Activated CD4-positive, alpha-beta T cell treated with anti-CD3 and anti-CD28 coated beads for 48 hours (primary cell): Measurements from ENCODE around the gene ABHD17B.
"Not testable (repeated sequence)": the region's sequence is repeated elsewhere in the genome, so short reads cannot be mapped to it uniquely, and the experiment has no call there.

Experiments used
- DNase-seq: peaks from one replicate; pipeline ENCODE4 v3.0.0-alpha.2; 2020

ABHD17B gene

DNA sequence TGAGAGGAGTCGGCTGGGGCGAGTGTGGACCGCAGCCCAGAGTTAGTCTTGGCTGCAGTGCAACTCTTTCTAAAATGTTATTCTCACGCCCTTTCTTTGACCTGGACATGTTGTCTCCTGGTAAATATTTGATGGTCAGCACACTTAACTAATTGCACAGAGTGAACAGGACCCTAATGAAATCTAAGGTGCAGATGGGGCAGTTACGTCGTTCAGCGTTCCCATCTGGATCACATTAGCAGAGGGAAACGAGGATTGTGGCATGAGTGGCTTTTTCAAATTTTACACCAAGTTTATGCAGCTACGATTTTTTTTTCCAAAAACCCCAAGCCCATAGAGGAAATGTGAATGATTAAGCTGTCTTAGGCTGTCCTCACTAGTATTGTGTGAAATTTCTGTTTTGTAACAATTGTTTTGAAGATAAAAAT, 929 bp upstream of the ABHD17B start:
- DNase-seq, result no peak

DNA sequence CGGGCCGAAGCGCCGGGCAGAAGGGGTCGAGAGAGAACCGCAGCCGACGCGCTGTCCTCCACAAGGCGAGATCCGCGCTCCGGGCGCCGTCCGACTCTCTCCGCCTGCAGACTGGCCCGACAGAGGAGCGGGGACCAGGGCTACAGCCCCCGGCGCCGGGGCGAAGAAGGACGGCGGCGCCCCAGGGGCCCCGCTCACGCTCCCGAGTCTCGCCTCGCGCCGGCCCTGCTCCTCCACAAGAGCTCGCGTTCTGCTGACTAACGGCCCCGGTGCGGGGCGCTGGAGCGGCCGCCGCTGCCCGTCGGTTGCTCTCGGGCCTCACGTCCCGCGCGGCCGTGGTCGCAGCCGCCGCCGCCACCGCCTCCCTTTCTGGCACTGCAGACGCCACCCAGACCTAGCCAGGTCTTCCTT, 338 bp downstream of the ABHD17B start:
- DNase-seq, result no peak

DNA sequence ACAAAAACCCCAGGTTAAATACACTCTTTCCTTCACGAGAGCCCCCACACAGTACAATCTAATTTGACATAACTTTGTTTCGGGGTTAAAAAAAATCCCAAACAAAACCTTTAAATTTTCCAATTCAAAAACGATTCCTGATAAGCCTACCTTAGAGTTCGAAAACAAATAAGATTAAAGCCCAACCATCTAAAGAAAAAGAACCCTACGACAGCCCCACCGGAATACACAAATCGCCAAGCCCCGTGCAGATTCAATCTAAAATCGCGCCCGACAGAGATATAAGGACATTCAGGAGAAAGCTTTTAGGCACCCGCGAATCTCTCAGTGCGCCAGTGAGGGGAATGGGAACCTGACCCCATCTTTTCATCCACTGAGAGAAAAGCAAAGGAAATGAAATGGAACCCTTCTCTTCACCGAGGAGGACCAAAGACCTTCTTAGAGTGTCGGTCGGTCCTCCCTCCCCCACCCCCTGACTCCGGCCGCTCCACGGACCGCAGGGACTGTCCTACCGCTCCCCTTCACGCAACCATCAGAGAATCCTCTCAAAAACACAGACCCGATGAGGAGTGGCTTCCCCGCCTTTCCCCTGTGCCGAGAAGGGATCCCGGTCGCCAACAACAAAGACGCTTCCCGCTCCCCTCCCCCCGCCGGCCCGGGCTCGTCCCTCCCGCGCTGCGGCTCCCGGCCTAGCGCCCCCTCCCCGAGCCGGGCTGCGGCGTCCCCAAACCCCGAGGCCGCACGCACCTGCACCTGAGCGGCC, 925 bp downstream of the ABHD17B start:
- DNase-seq, result peak; percentile 49

DNA sequence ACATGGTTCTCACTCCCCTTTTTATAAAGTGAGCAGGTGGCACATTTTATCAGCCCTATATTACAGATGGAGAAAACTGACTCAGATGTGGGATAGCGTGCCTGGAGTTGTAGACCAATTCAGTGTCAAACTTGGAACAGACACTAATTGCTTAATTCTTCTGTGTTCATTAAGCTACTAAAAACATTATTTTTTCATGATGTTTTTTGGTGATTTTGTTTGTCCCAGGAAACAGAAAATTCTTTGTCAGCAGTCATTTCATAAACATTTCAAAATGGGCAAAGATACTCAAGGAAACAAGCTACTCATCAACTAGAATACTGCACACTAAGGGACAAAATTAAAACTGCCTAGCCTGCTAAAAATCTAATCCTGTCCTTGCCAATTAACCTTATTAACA, 2.2 kb downstream of the ABHD17B start:
- no peak for DNase-seq

DNA sequence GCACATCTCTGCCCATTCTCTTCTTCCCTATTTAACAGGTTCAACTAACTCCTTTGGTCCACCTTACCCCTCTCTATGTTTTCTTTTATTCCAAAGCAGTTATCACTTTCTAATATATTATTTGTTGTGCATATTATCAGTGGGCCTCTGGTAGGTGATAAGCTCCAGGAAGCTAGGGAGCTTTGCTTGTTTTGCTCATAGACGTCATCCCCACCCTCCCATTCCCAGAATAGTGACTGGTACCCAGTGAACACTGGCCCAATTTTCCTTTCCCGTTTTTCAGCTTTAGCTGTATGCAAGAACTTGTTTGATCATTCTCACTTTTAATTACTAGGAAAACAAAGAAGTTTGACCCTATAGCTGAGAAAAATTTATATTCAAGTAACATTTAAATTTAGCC, 6.9 kb downstream of the ABHD17B start:
- no peak for DNase-seq

DNA sequence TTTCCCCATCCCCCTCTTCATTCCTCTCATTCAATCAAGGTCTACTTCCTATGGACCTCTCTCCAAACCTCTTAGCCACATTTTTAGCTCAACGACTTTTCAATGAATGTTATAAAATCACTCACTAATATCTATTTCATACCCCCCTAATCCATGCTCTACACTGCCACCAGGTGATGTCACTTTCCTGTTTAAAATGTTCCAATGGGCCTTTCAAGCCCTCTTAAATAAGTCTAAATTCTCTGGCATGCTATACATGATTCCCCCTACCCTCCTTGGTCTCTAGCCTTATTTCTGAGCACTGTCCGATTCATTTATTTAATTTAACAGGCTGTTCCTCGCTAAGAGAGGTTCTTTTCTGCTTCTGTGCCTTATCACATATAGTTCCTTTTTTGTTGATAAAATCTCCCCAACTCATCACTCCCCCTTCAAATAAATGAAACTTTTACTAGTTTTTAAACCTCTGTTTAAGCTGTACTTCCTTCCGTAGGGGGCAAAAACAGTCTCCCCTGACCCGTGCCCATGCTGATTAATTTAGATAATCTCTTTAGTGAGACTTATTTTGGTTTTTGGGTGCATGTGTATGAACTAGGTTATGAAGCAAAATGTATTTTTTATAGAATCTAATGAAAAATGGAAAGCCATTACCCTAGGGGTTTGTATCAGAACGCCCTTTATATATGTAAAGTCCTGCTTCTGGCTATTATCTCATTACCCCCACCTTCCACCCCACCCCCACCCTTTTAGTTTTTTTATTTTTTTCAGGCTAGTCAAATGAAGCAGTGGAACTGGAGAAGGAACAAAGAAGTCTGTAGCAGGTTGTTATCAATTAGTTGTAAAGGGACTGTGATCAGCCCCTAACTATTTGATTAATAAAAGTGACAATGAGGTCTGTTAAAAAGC, 9.0 kb downstream of the ABHD17B start:
- DNase-seq, result no peak

DNA sequence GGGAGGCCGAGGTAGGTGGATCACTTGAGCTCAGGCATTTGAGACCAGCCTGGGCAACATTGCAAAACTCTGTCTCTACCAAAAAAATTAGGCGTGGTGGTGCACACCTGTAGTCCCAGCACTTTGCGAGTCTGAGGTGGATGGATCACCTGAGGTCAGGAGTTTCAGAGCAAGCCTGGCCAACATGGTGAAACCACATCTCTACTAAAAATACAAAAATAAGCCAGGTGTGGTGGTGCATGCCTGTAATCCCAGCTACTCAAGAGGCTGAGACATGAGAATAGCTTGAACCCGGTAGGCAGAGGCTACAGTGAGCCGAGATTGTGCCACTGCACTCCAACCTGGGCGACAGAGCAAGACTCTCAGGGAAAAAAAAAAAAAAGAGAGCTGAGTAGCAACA, 12.2 kb downstream of the ABHD17B start:
- DNase-seq, result not testable (repeated sequence)

DNA sequence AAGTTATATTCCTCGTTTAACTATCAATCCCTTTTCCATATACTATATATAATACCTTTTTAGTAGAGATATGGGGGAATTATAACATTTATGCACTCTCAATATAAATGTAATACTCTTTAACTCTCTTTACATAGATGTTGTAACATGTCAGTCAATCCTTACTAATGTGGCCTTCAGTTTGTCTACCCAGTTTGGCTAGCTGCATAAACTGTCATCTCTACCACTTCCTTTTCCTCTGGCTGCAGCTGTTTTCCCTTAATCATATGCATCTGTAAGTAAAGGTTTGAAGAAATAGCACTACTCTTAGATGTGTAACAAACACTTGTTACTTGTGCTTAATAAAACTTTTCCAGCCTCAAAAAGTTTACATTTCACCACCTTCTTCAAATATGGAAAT, 13.4 kb downstream of the ABHD17B start:
- no peak for DNase-seq

DNA sequence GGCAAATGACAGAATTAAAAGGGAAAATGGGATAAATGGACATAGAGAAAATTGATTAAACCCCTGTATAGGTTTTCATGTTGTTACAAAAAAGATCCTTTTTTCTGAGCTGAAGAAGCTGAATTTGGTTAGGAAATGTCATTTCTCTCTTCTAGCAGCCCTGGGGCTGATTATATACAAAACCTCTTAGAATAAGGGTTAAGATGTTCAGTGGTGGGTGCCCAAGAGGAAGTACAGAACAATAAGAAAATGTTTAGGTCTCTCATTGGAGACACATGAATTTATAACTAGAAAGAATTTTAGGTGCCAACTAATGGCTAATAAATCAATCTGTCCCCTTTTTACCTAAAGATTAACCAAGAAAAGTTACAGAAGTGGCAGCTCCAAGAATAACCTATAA, 14.2 kb downstream of the ABHD17B start:
- DNase-seq, result no peak

DNA sequence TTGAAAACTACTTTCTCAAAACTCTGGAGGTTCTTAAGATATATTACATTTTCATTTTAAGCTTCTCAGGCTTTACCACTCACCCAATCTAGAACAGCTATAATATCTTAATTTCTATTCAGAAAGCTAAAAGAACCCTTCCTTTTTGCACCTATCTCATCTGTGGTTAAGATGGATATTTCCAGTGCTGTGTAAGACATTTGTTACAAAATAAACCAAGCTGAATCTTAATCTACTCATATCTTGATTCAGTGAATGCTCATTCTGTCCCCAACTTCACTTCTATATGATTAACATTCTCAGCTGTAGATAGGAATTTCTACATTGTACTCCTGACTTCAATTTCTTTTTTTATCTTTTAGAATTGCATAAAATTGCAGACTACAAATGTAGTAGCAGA, 15.0 kb downstream of the ABHD17B start:
- no peak for DNase-seq

DNA sequence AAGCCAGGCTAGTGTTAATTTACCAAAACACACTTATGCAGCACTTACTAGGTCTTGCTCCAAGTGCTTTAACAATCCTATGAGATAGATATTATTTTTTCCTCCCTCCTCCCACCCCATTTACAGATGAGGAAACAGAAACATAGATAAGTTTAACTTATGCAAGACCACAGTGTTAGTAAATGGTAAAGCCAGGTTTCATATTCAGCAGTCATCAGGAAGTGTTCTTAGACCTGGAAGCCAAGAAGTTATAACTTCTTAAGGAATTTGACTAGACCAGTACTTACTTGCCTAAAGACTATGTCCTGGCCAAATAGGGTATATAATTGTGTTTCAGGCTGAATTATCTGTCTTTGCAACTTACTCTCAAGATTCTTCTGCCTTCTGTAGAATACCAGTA, 15.9 kb downstream of the ABHD17B start:
- DNase-seq, result no peak

DNA sequence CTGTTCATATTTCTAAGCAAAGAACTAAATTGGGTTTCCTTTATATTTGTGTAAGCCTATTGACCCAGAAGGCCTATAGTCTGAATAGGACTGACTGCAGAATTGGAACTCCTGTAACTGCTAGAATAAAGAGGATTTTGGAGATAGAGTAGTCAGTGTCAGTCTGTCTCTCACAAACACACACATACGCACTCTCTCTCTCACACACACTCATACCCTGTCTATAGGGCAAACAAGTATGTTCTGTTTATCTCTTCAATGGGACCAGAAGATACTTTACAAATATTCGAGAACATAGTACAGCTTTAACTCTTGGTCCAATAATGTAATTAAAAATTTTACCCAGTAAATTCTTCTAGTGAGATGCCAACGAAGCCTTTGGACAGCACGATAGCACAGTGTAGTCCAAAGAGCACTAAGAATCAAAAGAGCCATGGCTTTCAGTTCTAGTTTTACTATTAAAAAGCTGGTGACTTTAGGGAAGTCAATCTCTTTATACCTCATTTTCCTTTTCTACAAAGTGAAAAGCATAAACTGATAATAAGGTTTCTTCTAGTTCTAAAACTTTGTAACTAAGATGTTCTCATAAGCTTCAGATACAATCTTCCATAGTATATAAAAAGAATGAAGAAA, 19.3 kb downstream of the ABHD17B start:
- no peak for DNase-seq

DNA sequence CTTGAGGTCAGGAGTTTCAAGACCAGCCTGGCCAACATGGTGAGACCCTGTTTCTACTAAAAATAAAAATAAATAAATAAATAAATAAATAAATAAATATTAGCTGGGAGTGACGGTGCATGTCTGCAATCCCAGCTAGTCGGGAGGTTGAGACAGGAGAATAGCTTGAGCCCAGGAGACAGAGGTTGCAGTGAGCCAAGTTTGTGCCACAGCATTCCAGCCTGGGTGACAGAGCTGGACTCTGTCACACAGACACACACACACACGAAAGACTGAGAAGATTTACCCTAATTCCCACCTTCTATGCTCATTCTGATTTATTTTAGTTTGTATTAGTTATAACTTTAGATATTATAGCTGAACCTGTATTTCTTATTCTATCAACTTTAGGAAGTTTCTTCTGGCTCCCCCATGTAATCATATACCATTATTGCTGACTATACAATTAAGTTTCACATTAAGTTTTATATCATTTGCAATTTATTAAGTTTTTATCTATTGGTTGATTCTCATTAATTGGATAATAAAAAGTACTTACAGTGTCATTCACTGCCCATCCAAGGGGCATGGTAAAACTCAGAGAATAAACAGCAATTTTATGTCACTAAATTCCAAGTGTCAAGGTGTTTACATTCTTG, 20.8 kb downstream of the ABHD17B start:
- no peak for DNase-seq

DNA sequence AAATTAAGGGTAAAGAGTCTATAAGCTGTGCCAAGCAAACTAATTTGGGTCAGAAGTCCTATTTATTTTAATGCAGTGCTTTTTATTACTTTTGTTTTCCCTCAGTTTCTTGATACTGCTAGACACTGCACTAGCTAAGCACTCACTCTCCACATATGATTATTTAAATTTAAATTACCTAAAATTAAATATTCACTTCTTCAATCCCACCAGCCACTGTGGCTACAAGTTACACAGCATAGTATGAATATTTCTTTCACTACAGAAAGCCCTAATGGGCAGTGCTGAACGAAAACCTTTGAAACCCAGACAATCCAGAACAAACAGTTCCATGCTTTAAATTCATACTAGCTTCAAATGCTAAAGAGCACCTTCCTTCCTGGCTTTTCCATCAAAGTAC, 23.6 kb downstream of the ABHD17B start:
- DNase-seq, result no peak

DNA sequence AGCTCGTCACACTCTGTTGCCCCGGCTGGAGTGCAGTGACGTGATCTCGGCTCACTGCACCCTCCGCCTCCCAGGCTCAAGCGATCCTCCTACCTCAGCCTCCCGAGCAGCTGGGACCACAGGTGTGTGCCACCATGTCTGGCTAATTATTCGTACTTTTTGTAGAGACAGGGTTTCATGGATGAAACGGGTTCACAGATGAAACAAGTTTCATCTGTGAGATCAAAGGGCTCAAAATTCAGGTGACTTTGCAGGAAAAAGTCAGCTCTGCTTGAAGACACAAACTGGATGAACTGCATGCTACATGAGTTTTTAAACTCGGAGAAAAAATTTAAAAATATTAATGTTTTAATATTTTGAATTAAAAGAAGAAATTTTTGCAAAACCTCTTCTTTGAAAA, 24.5 kb downstream of the ABHD17B start:
- DNase-seq, result no peak

DNA sequence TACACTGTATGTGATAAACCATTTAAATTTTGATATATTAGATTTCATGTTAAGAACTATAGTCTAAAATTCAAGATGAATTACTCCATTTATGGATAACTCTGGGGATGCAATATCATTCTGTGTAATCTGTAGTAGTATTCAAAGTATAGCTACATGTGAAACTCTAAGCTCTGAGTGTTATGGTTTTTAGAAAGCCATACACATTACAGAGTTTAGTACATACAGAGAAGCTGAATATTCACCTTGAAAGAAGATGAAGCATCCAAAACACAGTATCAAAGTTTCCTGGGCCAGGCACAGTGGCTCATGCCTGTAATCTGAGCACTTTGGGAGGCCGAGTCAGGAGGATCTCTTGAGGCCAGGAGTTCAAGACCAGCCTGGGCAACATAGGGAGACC, 25.0 kb downstream of the ABHD17B start:
- peak; percentile 19 for DNase-seq

DNA sequence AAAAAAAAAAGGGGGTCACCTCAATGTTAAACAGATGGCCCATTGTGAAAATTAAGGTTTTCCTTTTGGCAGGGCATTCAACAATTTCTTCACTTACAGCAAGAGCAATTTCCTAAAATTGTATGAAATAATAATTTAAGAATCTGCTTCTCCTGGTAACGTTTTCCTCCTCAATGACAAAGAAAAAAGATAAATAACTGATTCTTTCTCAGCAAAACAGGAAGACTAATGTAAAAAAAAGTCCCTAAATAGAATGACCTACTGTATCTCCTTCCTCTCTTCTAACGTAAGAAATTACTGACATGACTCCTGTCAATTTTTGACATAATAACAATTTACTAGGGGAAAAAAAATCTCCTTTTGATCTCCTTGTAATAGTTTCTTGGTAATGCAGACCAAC, 25.5 kb downstream of the ABHD17B start:
- no peak for DNase-seq

DNA sequence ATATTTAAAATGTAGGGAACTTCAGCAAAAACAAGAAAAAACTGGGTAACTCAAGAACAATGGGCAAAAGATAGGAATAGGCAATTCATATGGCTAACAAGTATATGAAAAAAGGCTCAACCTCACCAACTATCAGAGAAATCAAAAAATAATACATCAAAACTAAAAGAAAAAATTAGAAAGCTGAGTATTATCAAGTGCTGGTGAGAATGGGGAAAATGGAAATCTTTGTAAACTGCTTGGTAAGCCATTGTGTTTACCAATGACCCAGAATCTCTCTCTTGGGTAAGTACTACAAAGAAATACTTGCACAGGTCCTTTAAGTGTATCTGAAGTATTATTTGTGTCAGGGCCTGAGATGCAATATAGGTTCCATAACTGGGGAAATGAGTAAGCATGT, 27.0 kb downstream of the ABHD17B start:
- DNase-seq, result no peak

DNA sequence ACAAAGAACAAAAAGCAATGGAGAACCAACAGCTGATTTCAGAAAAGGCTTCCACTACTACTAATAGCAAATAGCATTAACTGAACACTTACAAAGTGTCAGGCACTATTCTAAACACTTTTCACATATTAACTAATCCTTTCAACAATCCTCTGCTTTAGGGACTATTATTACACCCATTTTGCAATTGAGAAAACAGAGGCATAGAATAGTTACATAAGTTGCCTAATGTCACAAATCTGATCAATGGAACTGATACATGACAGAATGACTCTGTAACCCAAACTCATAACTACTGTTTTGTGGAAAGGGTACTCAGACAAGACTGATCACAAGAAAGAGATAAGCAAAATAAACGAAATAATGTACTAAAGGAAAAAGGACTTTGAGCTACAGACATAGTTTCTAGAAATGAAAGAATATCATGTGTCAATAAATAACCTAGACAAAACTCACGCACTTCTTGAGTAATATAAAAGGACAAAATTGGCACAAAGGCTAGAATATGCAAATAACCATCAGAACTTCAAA, 31.3 kb downstream of the ABHD17B start:
- DNase-seq, result no peak

DNA sequence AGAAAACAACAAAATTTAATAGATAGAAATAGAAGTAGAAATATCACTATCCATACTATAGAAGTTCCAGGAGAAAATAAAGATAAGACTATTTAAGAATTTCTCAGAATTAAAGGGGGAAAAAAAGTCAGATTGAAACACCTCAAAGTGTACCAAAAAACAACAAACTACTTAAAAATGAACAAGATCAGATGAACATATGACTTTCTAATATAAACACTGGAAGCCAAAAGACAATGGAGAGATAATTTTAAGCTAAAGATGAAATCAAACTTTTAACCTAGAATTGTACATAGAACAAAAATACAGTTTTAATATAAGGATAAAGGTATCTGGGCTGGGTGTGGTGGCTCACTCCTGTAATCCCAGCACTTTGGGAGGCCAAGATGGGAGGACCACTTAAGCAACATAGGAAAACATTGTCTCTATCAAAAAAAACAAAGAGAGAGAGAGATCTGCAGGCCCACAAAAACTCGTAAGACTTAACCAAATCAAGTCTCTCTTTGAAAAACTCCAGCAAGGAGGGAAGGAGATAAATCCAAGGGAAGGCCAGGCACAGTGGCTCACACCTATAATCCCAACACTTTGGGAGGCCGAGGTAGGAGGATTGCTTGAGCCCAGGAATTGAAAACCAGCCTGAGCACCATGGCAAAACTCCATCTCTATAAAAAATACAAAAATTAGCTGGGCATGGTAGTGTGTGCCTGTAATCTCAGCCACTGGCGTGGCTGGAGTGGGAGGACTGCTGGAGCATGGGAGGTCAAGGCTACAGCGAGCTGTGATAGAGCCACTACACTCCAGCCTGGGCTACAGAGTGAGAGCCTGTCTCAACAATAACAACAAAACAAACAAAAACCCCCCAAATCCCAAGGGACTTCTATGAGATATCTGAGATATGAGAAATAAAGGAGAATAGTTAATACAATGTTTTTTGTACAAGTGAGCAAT, 32.4 kb downstream of the ABHD17B start:
- no peak for DNase-seq

DNA sequence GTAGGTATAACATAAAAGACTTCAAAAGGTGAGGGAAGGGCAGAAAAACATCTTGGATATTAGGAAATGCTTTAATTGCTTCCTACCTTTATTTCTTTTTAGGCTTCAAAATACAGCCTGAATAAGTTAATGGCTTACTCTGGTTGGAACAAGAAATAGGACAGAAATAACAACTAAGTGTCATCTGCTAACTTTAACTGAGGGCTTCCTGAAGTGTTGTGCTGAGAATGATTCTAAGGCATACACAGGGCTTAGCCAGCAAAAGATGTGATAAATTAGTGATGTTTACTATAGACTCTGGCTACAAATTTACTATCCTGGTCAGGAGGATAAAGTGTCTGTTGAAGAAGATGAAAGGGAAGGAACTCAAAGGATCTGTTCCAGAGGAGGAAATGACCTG, 34.2 kb downstream of the ABHD17B start:
- DNase-seq, result no peak

DNA sequence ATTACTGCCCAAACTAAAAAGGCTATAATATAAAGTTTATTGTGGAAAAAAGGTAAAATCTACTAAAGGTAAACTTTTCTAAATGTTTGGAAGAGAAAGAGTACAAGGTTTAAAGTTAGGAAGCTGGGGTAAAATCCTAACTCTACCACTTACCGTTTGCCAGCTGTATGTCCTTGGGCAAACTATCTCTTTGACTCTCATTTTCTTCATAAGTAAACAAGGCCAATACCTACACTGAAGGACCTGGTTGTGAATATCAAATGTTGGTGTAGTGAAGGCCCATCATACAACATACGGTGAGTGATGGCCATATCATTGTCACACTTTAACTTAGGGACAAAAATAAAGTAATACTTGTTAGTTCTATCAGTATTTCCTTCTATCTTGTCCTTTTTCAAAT, 34.9 kb downstream of the ABHD17B start:
- DNase-seq, result no peak
